WTC11 (cell line): ENCODE results near the gene PPP1R14C.

Experiments
- FOXK1 ChIP-seq: sonication (generic); formaldehyde crosslinking; IDR thresholded peaks from 2 replicates; pipeline ENCODE4 v1.8.0; 2022; ENCODE audit warnings: mild to moderate bottlenecking, moderate library complexity, missing genetic modification reagents
- HMGXB4 ChIP-seq: sonication (generic); formaldehyde crosslinking; IDR thresholded peaks from 2 replicates; pipeline ENCODE4 v1.8.1; 2023; ENCODE audit warnings: mild to moderate bottlenecking, moderate library complexity, missing genetic modification reagents
- ZNF219 ChIP-seq: sonication (generic); formaldehyde crosslinking; IDR thresholded peaks from 2 replicates; pipeline ENCODE4 v1.8.0; 2023; ENCODE audit warnings: missing genetic modification reagents, mild to moderate bottlenecking, borderline replicate concordance

GRCh38 chr6:150134280-150134920 lies 8.4 kb upstream of the PPP1R14C start:
- TF ChIP-seq ZNF219 (CRISPR knock-in tag) = no peak
- no peak for TF ChIP-seq FOXK1 (CRISPR knock-in tag)
- TF ChIP-seq HMGXB4 (CRISPR knock-in tag) = no peak
